ENCODE measurements around the gene DNAI4.
"Not testable (repeated sequence)": the region's sequence is repeated elsewhere in the genome, so short reads cannot be mapped to it uniquely, and the experiment has no call there.

DNAI4 gene

GRCh38 chr1:66927528-66927927 lies 2.9 kb upstream of the DNAI4 start:
- DNase-seq: no peak

- peak; percentile 72 for DNase-seq
Measured at GRCh38 chr1:66925944-66926343, 1.3 kb upstream of the DNAI4 start.

GRCh38 chr1:66925558-66925910 lies 878 bp upstream of the DNAI4 start:
- peak; percentile 91 for DNase-seq

GRCh38 chr1:66920543-66920942 lies 4.1 kb downstream of the DNAI4 start:
- no peak for DNase-seq

GRCh38 chr1:66919828-66920227 lies 4.8 kb downstream of the DNAI4 start:
- DNase-seq: no peak

- no peak for DNase-seq
Measured at GRCh38 chr1:66919063-66919462, 5.6 kb downstream of the DNAI4 start.

- DNase-seq: no peak
Measured at GRCh38 chr1:66917476-66917875, 7.2 kb downstream of the DNAI4 start.

GRCh38 chr1:66916320-66916719 lies 8.3 kb downstream of the DNAI4 start:
- DNase-seq: no peak

GRCh38 chr1:66915203-66915602 lies 9.5 kb downstream of the DNAI4 start:
- DNase-seq: not testable (repeated sequence)

- no peak for DNase-seq
Measured at GRCh38 chr1:66893712-66894111, 30.9 kb downstream of the DNAI4 start.

GRCh38 chr1:66890621-66891020 lies 34.0 kb downstream of the DNAI4 start:
- no peak for DNase-seq

GRCh38 chr1:66889030-66889429 lies 35.6 kb downstream of the DNAI4 start:
- DNase-seq: no peak

GRCh38 chr1:66876664-66877063 lies 48.0 kb downstream of the DNAI4 start:
- DNase-seq: no peak

- no peak for DNase-seq
Measured at GRCh38 chr1:66873111-66873510, 51.5 kb downstream of the DNAI4 start.

GRCh38 chr1:66872024-66872423 lies 52.6 kb downstream of the DNAI4 start:
- not testable (repeated sequence) for DNase-seq

GRCh38 chr1:66867501-66867900 lies 57.2 kb downstream of the DNAI4 start:
- DNase-seq: no peak

GRCh38 chr1:66860529-66860928 lies 64.1 kb downstream of the DNAI4 start:
- no peak for DNase-seq

GRCh38 chr1:66853379-66853778 lies 71.3 kb downstream of the DNAI4 start:
- no peak for DNase-seq

- DNase-seq: no peak
Measured at GRCh38 chr1:66852870-66853269, 71.8 kb downstream of the DNAI4 start.

GRCh38 chr1:66850989-66851388 lies 73.7 kb downstream of the DNAI4 start:
- DNase-seq: no peak

- DNase-seq: no peak
Measured at GRCh38 chr1:66848193-66848592, 76.5 kb downstream of the DNAI4 start.

- no peak for DNase-seq
Measured at GRCh38 chr1:66840929-66841328, 83.7 kb downstream of the DNAI4 start.

- no peak for DNase-seq
Measured at GRCh38 chr1:66834926-66835325, 89.7 kb downstream of the DNAI4 start.

GRCh38 chr1:66833112-66833511 lies 91.5 kb downstream of the DNAI4 start:
- DNase-seq: no peak

- DNase-seq: no peak
Measured at GRCh38 chr1:66831529-66832239, 93.0 kb downstream of the DNAI4 start.

Measured in NCI-H510A treated with DMSO at 0.1 percent for 48 hours (cell line).